Stimulated activated CD4-positive, alpha-beta T cell treated with anti-CD3 and anti-CD28 coated beads, Interleukin-12 subunit alpha, Interleukin-12 subunit beta, amount 100 ng/mL, for 48 hours (primary cell): ENCODE data around the gene CADM1.

ENCODE experiments used
- DNase-seq, 3 donors: peaks; one replicate each; pipeline ENCODE4 v3.0.0-alpha.2; 2020; ENCODE audit warnings: low read depth in 2 of 3, low spot score in 1 of 3

Gene CADM1

GRCh38 chr11:115361025-115361424, 143.2 kb downstream of the CADM1 start:
- DNase-seq = no peak

GRCh38 chr11:115360186-115360824, 143.9 kb downstream of the CADM1 start:
- no peak for DNase-seq

- no peak for DNase-seq
These were observed 147.1 kb downstream of the CADM1 start for GRCh38 chr11:115357066-115357465.

GRCh38 chr11:115352805-115353485, 151.3 kb downstream of the CADM1 start:
- DNase-seq = no peak

GRCh38 chr11:115349335-115350017, 154.7 kb downstream of the CADM1 start:
- DNase-seq = no peak

- DNase-seq = no peak
These were observed 155.8 kb downstream of the CADM1 start for GRCh38 chr11:115348416-115348815.

- DNase-seq = no peak
These were observed 157.1 kb downstream of the CADM1 start for GRCh38 chr11:115347106-115347505.

GRCh38 chr11:115345840-115346239, 158.4 kb downstream of the CADM1 start:
- no peak for DNase-seq

- DNase-seq = no peak
These were observed 158.9 kb downstream of the CADM1 start for GRCh38 chr11:115345361-115345760.

- DNase-seq = no peak
These were observed 159.4 kb downstream of the CADM1 start for GRCh38 chr11:115344846-115345245.

- no peak for DNase-seq
These were observed 162.1 kb downstream of the CADM1 start for GRCh38 chr11:115342142-115342541.

- DNase-seq = no peak
These were observed 163.3 kb downstream of the CADM1 start for GRCh38 chr11:115340874-115341273.

- no peak for DNase-seq
These were observed 165.7 kb downstream of the CADM1 start for GRCh38 chr11:115338476-115338875.

GRCh38 chr11:115334932-115335788, 169.1 kb downstream of the CADM1 start:
- DNase-seq = no peak

- DNase-seq = no peak
These were observed 170.3 kb downstream of the CADM1 start for GRCh38 chr11:115333949-115334348.

GRCh38 chr11:115333121-115333520, 171.1 kb downstream of the CADM1 start:
- no peak for DNase-seq

GRCh38 chr11:115330684-115331482, 173.3 kb downstream of the CADM1 start:
- no peak for DNase-seq

- no peak for DNase-seq
These were observed 177.7 kb downstream of the CADM1 start for GRCh38 chr11:115326526-115326925.

- DNase-seq = no peak
These were observed 178.7 kb downstream of the CADM1 start for GRCh38 chr11:115325523-115325922.

- DNase-seq = peak in 1 of 3 donors; percentile 11
These were observed 179.4 kb downstream of the CADM1 start for GRCh38 chr11:115324581-115325432.
